ENCODE data around the gene OR6C4. TPM values are rescaled to one million over a fixed set of nuclear protein-coding genes. Genes with fewer than 3 reads are reported as not detected.
"Not testable (repeated sequence)": the region's sequence is repeated elsewhere in the genome, so short reads cannot be mapped to it uniquely, and the experiment has no call there.

OR6C4 gene
- total RNA-seq, 6 donors from 2014 or later = not detected

DNA sequence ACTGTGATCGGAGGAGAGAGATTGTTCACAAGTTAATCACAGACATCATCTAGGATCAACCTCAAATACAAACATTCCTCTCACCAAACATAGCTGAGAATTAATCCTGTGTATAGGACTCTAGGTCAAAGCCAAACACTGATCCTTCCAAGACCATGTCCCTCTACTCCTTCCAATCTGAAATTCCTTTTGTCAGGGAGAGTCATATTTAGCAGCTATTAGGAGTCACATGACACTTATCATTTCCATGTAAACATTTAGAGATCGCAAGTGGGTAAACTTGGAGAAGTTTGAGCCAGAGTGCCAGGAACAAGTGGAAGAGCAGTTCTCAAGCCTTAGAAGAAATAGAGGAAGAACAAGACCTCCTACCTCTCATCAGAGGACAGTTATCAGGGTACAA is 36.4 kb downstream of the OR6C4 start:
- no peak overlapping the region for H3K4me3 ChIP-seq
- no peaks in the 10 kb centered on the region for H3K36me3 ChIP-seq
- H3K27me3 ChIP-seq = no peaks in the 10 kb centered on the region
- no peaks in the 10 kb centered on the region for H3K4me1 ChIP-seq
- TF ChIP-seq POLR2AphosphoS5 (IDR thresholded peaks at IDR 0.05) (no peak), EP300 (IDR thresholded peaks at IDR 0.05) (no peak)
- no peaks in the 10 kb centered on the region for H3K9me3 ChIP-seq
- no peak overlapping the region for H3K27ac ChIP-seq
- WGBS, 2 donors = 50 to 62% methylated on average over 2 of the region's 2 CpGs
- DNase-seq = no peak
- no peak for ATAC-seq (ENCODE audit: low FRiP score in 2 of 2)

DNA sequence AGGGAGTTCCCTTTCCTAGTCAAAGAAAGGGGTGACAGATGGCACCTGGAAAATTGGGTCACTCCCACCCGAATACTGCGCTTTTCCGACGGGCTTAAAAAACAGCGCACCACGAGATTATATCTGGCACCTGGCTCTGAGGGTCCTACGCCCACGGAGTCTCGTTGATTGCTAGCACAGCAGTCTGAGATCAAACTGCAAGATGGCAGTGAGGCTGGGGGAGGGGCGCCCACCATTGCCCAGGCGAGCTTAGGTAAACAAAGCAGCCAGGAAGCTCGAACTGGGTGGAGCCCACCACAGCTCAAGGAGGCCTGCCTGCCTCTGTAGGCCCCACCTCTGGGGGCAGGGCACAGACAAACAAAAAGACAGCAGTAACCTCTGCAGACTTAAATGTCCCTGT is 40.8 kb downstream of the OR6C4 start:
- H3K9me3 ChIP-seq; H3K27me3 ChIP-seq; H3K27ac ChIP-seq; ATAC-seq (ENCODE audit: low FRiP score in 2 of 2); H3K4me1 ChIP-seq; H3K4me3 ChIP-seq; H3K36me3 ChIP-seq: not testable (repeated sequence)
- DNase-seq = peak in 1 of 2 donors; percentile 7
- 72 to 75% methylated on average over 12 of the region's 12 CpGs for WGBS, 2 donors

Other genes with a start within 250 kb of the OR6C4 start
- not detected for gene OR6C1, start 235.3 kb upstream of the OR6C4 start, total RNA-seq
- not detected for gene OR6C3, start 218.9 kb upstream of the OR6C4 start, total RNA-seq
- gene OR6C75, start 186.6 kb upstream of the OR6C4 start, total RNA-seq = not detected
- not detected for gene OR6C65, start 149.1 kb upstream of the OR6C4 start, total RNA-seq
- gene OR6C76, start 123.3 kb upstream of the OR6C4 start, total RNA-seq = not detected
- gene OR6C2, start 105.5 kb upstream of the OR6C4 start, total RNA-seq = 1 to 10 TPM in 1 of 6 donors, not detected in 5; 2.1 TPM
- not detected for gene OR6C70, start 79.5 kb upstream of the OR6C4 start, total RNA-seq
- gene OR6C68, start 57.2 kb upstream of the OR6C4 start, total RNA-seq = not detected
- not detected for gene OR2AP1, start 22.9 kb downstream of the OR6C4 start, total RNA-seq
- not detected for gene OR10P1, start 87.3 kb downstream of the OR6C4 start, total RNA-seq
- gene ITGA7, start 158.3 kb downstream of the OR6C4 start, total RNA-seq = 10 to 100 TPM in 3 of 6 donors, 1 to 10 TPM in 3; 4.6 to 30.4 (median 9.0) TPM
- 100 to 1,000 TPM in 5 of 6 donors, 10 to 100 TPM in 1; 34.6 to 255 (median 139) TPM for gene BLOC1S1, start 166.4 kb downstream of the OR6C4 start, total RNA-seq
- 10 to 100 TPM in 1 of 6 donors, 1 to 10 TPM in 5; 3.8 to 37.7 (median 5.6) TPM for gene RDH5, start 170.8 kb downstream of the OR6C4 start, total RNA-seq
- gene CD63, start 179.4 kb downstream of the OR6C4 start, total RNA-seq = 1,000 to 10,000 TPM in 3 of 6 donors, 100 to 1,000 TPM in 3; 399 to 1,448 (median 972) TPM
- 1 to 10 TPM; 1.0 to 6.8 (median 2.3) TPM for gene GDF11, start 193.5 kb downstream of the OR6C4 start, total RNA-seq